WERI-Rb-1 (cell line): Measurements from ENCODE around the gene ASIC2.

Source experiments
- DNase-seq: peaks from one replicate; pipeline ENCODE4 v3.0.0-alpha.2; 2020
- H3K27ac ChIP-seq: fragments of 250-450 bp; sonication (Bioruptor Pico); 2 replicates; pipeline ENCODE4 v1.5.1; 2020; ENCODE audit warnings: mild to moderate bottlenecking, moderate library complexity
- H3K27me3 ChIP-seq: fragments of 250-450 bp; sonication (Bioruptor Pico); 2 replicates; pipeline ENCODE4 v1.5.1; 2021; ENCODE audit warnings: mild to moderate bottlenecking, low read depth, moderate library complexity; ENCODE audit not compliant: insufficient read depth, severe bottlenecking
- H3K36me3 ChIP-seq: fragments of 250-450 bp; sonication (Bioruptor Pico); 2 replicates; pipeline ENCODE4 v1.5.1; 2020; ENCODE audit warnings: mild to moderate bottlenecking, moderate library complexity
- H3K4me3 ChIP-seq: 2 replicates; pipeline ENCODE4 v1.5.1; 2011; ENCODE audit warnings: low read depth, mild to moderate bottlenecking, control low read depth, low read length
- H3K9me3 ChIP-seq: fragments of 250-450 bp; sonication (Bioruptor Pico); 2 replicates; pipeline ENCODE4 v1.5.1; 2021; ENCODE audit warnings: mild to moderate bottlenecking, moderate library complexity; ENCODE audit not compliant: severe bottlenecking
- CTCF ChIP-seq: IDR thresholded peaks from 2 replicates; pipeline ENCODE4 v1.5.1; 2011; ENCODE audit warnings: low read depth, mild to moderate bottlenecking, control low read depth, inconsistent platforms, low read length

Gene ASIC2

GRCh38 chr17:33024688-33025486 lies 268.2 kb downstream of the ASIC2 start:
- no peaks in the 10 kb centered on the region for H3K36me3 ChIP-seq
- DNase-seq, result no peak
- no peaks in the 10 kb centered on the region for H3K9me3 ChIP-seq
- peaks cover 79% of the 10 kb centered on the region for H3K27me3 ChIP-seq
- TF ChIP-seq CTCF, result no peak
- no peak overlapping the region for H3K27ac ChIP-seq
- no peak overlapping the region for H3K4me3 ChIP-seq

DNA sequence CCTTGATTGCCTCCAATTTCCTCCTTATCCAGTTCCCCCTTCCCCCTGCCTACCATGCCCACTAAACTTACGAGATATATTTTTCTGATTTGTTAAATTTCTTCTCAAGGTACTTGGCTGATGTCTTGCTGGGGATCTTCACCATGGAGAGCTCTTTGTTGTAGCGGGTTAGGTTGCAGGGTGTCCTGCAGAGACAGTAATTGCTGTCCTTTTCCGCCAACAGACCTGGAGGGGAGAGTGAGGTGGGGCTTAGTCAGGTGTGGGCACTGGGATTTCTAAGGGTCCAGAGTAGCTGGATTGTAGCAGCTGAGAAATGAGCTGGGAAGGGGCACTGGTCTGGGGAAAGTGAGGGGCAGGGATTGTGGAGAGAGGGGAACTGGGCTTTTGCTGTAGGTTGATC lies 269.3 kb downstream of the ASIC2 start:
- no peaks in the 10 kb centered on the region for H3K9me3 ChIP-seq
- no peak overlapping the region for H3K4me3 ChIP-seq
- no peak for DNase-seq
- peaks cover 89% of the 10 kb centered on the region for H3K27me3 ChIP-seq
- no peaks in the 10 kb centered on the region for H3K36me3 ChIP-seq
- no peak for TF ChIP-seq CTCF
- H3K27ac ChIP-seq, result no peak overlapping the region

DNA sequence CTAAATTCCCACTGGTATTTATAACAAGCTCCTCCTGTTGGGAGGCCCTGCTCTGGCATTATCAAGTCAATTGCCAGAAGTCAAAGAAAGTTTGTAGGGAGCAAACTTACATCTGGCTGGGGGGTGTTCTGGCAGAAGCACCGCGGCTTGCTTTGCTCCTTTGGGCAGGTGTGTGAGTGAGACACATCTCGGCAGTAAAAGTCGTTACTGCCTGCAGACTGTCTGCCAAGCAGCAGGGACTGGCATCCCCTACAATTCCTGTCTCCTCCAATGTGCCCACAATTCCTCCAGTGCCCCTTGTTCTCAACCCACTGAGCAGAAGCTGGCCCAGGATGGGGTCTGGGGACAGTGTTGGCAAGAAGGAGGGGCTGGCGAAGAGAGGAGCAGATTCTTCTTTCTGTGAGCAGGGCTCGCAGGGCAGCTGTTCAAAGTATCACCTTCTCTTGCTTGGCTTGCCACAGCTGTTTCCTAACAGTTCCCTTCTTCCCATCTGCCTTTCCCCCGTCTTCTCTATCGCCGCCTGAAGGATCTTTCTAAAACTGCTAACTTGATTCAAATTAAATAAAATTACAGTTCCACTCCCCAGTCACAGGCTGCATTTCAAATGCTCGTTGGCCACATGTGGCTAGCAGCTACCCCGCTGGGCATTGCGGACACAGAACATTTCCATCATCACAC lies 271.2 kb downstream of the ASIC2 start:
- no peak for TF ChIP-seq CTCF
- Histone ChIP-seq H3K36me3 (no peaks in the 10 kb centered on the region), H3K9me3 (no peaks in the 10 kb centered on the region), H3K27ac (no peak overlapping the region), H3K27me3 (peaks cover 88% of the 10 kb centered on the region), H3K4me3 (no peak overlapping the region)
- no peak for DNase-seq

DNA sequence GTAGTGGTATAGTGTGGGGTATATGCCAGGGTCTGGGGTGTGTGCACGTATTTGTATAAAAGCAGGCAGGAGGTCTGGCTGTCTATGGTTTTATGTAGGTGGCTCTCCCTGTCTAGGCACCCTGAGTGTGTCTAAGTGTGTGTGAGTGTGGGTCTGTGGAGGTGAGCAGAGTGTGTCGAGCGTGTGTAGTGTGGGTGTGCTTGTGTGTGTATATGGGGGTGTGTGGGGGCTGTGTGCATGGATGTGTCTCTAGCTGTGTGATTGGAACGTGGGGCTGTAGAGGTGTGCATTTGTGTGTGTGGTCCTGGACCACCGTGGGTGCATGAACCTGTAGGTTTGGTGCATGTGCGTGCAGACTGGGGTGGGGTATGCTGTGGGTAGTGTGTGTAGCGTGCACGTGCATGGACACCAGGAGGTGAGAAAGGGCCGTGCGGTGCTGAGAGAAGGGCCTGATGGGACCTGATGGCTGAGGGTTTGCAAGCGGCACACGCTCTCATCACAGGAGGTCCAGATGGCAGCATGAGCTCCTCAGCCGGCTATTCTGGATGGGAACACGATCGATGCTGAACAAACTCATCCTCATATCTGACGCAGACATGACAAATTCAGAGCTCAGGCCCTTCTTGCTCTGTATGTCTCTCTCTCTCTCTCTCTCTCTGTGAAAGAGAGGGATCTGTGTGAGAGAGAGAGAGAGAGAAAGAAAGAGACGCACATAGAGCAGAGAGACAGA lies 273.8 kb downstream of the ASIC2 start:
- TF ChIP-seq CTCF, result no peak
- no peak overlapping the region for H3K27ac ChIP-seq
- no peaks in the 10 kb centered on the region for H3K9me3 ChIP-seq
- no peaks in the 10 kb centered on the region for H3K36me3 ChIP-seq
- H3K4me3 ChIP-seq, result no peak overlapping the region
- peaks cover 90% of the 10 kb centered on the region for H3K27me3 ChIP-seq
- DNase-seq, result no peak

- no peak for DNase-seq
- Histone ChIP-seq H3K4me3 (no peak overlapping the region), H3K36me3 (no peaks in the 10 kb centered on the region), H3K9me3 (no peaks in the 10 kb centered on the region), H3K27me3 (peaks cover 88% of the 10 kb centered on the region), H3K27ac (no peak overlapping the region)
- TF ChIP-seq CTCF, result no peak
Measured at GRCh38 chr17:33017366-33017765, 275.7 kb downstream of the ASIC2 start.
